ENCODE data around the gene PIK3AP1.
A peak's percentile ranks its signal among the peaks of the same experiment; 100 is the strongest.
"Not testable (repeated sequence)": the region's sequence is repeated elsewhere in the genome, so short reads cannot be mapped to it uniquely, and the experiment has no call there.

Gene PIK3AP1

DNA sequence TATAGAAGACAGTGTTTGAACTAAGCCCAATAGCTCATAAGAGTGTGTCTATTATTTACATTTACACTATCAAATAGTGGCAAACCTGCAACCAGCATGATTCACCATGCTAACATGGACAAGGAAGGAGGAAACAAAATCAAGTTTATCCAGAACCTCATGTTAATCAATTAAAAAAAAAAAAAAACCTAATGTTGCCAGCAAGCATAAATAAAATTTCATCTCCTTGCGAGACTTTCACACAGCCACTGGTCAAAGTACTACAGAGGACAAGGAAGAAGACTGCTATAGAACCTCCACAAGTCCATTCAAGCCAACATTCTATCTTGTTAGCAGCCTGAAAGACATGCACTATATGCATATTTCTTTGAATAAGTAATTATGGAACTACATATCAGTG is 143.2 kb downstream of the PIK3AP1 start:
- DNase-seq (ENCODE audit: low read depth): no peak

DNA sequence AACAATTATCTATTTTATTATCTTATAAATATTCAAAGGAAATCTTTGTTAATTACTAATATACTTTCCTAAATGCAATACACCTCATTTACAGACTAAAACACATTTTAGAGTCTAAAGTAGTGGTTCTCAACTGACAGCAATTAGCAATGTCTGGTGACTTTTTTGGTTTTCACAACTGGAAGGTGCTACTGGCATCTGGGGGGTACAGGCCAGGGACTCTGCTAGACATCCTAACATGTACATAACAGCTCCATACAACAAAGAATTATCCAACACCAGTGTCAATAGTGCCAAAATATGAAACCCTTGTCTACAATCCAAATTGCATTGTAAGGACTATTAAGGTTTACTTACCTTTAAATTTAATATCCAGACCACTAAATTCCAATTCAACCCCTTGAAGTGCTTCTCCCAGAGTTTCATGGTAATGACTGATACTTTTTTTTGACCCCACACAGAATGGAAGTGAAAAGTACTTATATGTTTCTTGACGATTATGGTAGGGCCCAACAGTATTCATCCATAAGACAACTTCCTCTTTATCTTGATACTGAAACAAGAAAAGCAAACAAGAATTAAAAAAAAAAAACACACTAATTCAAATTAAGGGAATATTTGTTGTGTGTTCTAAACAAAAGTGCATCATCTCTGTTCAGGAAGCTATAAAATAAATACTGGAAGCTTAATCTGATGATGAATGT is 143.9 kb downstream of the PIK3AP1 start:
- no peak for DNase-seq (ENCODE audit: low read depth)

DNA sequence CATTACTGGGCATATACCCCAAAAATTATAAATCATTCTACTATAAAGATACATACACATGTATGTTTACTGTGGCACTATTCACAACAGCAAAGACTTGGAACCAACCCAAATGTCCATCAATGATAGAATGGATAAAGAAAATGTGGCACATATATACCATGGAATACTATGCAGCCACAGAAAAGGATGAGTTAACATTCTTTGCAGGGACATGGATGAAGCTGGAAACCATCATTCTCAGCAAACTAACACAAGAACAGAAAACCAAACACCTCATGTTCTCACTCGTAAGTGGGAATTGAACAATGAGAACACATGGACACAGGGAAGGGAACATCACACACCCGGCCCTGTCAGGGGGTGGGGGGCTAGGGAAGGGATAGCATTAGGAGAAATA is 145.8 kb downstream of the PIK3AP1 start:
- DNase-seq (ENCODE audit: low read depth): not testable (repeated sequence)

DNA sequence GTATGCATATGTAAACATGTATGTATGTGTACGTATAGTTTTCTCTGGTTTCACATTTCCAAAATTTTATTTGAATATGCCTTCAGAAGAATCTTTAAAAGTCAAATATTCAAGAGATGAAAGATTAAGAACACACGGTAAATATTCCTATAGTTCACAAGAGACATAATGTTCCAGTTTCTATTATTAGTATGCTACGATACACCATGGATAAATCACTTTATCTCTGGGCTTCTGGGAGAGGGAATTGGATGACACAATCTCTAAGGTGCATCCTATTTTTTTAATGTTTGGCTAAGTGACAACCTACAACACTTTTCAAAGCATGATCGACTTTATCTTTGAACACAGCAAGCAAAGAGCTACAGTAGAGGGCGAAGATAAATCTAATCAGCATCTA is 147.3 kb downstream of the PIK3AP1 start:
- DNase-seq (ENCODE audit: low read depth): no peak

DNA sequence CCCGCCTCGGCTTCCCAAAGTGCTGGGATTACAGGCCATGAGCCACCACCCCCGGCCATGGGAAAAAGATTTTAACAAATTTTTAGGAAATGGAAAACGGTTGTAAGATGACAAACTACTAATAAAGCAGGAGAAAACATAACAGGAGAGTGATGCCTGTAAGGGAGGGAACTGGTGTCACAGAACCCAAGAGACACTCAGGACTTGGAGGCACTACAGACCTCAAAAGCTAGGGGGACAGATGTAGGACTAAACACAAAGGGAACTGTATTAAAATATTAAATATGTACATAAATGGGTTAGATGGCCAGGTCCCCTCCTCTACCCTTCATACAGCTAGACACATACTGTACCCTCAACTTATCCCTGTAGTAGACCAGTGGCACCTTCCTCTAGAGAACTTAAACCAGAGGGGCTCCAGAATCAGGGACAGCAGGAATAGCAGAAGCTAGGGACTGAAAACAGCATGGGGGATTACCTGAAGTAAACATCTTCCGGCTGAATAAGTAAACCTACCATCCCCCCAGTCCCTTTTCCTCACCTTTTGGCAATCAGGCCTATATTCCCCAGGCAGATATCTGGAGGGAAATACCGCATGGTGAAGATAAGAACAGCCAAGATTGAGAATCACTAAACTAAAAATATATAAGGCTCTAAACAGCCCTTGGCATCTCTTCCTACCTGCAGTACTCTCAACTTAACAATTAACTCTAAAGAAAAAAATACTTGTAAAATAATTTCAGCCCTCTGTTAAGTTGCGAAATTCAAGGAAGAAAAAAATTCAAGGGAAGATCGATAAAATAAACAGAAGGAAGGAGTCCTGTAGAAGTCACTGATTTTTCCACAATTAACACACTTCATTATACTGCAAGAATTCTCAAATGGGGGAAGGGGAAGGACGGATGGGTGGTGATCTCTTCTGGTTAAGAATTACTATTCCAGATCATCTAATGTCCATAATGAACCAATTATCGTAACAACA is 149.0 kb downstream of the PIK3AP1 start:
- no peak for DNase-seq (ENCODE audit: low read depth)

DNA sequence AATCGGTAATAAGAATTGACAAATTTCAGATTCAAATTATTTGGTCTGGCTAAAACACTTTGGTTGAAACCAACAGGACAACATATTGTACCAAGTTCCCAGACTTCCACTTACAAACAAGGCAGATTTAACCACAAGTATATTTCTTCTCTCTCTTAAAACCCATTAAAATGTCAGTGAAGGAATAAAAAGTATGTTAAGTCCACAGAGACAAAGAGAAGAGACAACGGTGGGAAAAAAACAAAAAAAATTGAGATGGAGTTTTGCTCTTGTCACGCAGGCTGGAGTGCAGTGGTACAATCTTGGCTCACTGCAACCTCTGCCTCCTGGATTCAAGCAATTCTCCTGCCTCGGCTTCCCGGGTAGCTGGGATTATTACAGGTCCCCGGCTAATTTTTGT is 149.8 kb downstream of the PIK3AP1 start:
- no peak for DNase-seq (ENCODE audit: low read depth)

DNA sequence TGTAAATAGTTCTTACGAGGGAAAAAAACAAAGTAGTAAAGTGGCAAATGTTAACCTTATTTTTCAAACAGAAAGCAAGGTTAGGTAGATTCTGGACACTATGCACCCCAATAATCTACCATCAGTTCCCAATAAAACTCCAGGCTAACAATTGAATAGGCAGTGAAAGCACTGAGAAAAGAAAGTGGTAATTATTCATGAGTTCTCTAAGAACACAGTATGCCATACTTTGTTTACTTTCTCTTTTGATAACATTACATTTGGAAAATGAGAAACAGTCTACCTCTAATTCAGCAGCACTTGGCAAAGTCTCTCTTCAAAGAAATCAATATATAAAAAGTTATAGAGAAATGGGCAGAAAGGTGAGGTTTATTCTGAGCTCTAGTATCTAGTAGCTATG is 151.9 kb downstream of the PIK3AP1 start:
- no peak for DNase-seq (ENCODE audit: low read depth)

DNA sequence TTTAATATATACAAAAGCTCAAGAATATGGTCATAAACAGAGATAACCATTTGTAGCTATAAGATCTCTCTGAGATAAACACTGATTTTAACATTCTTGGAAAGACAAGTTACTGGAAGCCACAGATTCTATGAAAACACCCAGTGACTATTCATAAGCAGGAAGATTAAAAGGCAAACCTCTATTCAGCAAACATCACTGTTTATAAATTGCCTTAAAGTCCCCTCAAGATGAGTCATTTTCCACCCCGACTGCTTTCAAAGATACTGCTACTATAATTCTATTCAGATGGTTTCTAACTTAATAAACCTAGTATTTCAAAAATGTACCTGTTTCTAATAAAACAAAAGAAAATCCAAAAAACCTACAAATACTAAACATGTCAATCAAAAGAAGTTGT is 154.5 kb downstream of the PIK3AP1 start:
- DNase-seq (ENCODE audit: low read depth): peak; percentile 78

DNA sequence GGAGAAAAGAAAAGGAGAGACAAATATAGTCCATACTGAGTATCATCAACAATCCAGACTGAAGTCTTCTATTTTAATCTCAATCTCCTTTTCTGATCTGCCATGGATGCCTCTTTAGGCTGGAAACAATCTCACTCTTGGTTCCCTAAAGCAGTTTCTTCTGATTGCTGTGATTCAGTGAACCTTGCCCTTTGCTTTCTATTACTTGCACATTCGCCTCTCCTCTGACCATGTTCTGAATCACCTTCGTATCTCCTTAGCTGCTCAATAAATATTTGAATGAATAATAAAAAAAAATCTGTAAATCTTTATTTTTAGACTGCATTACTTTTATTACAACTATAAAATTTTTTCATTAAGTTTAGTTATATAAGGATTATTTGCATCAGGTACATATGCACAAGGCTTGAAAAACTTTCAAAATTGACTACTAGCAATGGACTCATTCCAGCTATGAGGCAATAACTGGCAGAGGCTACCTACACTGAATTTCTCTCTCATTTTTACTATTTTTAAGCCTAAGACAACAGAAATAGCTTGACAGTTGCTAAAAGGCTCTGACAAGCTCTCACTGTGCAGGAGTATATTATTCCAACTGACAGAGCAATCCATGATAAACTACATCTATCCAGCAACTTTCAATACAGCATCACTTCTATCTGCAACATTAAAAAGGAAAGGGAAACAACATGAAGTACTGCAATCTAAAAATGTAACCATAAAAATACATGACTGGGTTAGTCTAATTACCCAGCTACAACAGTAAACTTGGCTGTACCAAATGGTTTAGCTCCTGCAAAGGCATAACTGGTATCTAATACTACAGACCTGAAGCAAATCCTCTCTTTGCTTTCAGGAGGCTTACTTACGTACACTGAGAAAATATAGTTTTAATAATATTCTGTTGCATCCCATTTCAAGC is 159.1 kb downstream of the PIK3AP1 start:
- peak; percentile 50 for DNase-seq (ENCODE audit: low read depth)

DNA sequence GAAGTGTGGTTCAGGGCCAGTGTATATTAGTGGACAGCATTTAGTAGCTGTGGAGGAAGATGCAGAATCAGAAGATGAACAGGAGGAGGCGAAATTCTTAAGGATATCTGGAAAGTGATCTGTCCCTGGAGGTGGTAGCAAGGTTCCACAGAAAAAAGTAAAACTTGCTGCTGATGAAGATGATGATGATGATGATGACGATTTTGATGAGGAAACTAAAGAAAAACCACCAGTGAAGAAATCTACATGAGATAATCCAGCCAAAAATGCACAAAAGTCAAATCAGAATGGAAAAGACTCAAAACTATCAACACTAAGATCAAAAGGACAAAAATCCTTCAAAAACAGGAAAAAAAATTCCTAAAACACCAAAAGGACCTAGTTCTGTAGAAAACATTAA is 159.8 kb downstream of the PIK3AP1 start:
- DNase-seq (ENCODE audit: low read depth): no peak

DNA sequence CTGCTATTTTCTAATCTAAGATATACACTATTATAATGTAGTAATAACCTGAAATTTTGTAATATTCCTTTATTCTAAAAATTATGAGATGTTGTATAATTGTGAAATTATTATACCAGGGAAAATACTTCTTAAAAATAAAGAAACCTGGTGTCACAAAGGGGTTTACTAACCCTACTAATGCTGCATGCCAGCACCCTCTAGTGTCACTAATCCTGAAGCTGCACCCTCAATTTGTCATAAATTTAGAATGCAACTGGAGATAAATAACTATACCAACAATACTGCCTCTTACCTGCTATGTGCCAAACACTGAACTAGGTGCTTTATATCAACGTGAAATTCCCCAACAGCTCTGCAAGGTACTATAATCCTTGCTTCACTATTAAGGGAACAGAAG is 164.3 kb downstream of the PIK3AP1 start:
- DNase-seq (ENCODE audit: low read depth): peak; percentile 21

DNA sequence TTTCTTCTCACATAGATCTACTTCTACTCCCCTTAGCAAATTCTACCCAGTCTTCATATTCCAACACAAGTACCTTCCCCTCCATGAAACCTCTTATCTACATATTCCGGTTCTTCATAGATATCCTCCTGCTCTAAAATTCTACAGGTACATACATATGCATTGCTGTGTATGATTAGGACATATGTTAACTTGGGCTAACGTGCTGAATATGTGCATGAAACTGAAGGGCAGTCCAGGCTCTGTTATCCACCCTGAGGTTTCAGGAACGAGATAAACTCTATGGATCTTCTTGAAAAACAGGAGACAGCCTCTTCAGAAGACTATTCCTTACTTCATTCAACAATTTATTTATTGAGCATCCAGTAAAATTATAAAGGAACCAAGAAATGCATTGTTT is 165.0 kb downstream of the PIK3AP1 start:
- no peak for DNase-seq (ENCODE audit: low read depth)

DNA sequence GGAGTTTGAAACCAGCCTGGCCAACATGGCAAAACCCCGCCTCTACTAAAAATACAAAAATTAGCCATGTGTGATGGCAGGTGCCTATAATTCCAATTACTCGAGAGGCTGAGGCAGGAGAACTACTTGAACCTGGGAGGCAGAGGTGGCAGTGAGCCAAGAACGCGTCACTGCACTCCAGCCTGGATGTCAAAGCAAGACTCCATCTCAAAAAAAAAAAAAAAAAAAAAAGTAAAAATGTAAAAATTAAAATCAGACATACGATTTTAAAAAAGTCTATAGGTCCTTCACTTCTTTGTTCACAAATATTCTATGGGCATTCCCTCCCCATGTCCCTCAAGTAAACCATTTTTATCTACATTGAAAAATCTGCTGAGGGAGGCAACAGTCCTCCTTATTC is 171.7 kb downstream of the PIK3AP1 start:
- no peak for DNase-seq (ENCODE audit: low read depth)

DNA sequence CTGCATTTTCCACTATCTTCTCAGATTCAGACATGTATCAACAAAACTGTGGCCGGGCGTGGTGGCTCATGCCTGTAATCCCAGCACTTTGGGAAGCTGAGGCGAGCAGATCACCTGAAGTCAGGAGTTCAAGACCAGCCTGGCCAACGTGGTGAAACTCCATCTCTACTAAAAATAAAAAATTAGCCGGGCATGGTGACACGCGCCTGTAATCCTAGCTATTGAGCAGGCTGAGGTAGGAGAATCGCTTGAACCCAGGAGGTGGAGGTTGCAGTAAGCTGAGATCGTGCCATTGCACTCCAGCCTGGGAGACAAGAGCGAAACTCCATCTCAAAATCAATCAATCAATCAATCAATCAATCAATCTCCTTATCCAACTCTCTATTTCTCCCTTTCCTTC is 174.8 kb downstream of the PIK3AP1 start:
- not testable (repeated sequence) for DNase-seq (ENCODE audit: low read depth)

Data from iris pigment epithelial cell (primary cell).